Measurements from ENCODE around the gene BHLHE23.

DNA sequence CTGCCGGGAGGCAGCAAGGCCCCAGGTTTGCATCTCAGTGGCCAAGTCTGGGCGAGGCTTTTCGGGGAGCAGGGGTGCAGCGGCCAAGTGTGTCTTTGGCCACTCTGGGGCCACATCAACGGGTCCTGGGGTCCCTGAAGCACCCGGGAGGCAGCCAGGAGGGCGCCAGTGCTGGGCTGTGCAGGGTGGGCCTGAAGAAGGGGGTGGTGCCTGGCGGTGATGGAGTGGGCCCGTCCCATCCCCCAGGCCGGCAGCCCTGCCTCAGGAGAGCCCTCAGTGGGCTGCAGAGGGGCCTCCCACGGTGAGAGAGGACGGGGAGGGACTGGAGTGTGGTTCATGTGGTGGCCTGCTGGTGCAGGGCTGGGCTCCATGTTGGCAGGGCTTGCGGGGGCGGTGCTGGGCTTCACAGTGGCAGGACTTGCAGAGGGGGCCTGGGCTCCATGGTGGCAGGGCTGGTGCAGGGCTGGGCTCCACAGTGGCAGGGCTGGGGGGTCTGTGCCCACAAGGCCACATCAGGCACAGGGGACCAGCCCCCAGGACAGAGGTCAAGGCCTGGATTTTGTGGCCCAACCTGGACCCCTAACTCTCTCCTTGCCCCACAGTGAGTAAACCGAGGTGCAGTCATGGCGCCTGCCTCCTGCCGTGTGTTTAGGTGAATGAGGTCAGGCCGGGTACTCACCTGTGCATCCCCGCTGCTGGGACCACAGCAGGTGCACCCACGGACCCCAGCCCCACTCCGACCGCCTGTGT, 10.5 kb upstream of the BHLHE23 start:
- TF ChIP-seq GLIS3 (CRISPR knock-in tag; IDR thresholded peaks at IDR 0.05) = no peak
- TF ChIP-seq TCF4 (CRISPR knock-in tag; IDR thresholded peaks at IDR 0.05; ENCODE audit: borderline replicate concordance) = no peak
- no peak for TF ChIP-seq ZC3H10 (CRISPR knock-in tag; IDR thresholded peaks at IDR 0.05)
- no peak for TF ChIP-seq BACH2 (CRISPR knock-in tag; IDR thresholded peaks at IDR 0.05; ENCODE audit: borderline replicate concordance)
- TF ChIP-seq TSHZ2 (CRISPR knock-in tag; IDR thresholded peaks at IDR 0.05) = no peak
- no peak for TF ChIP-seq PPARA (CRISPR knock-in tag; IDR thresholded peaks at IDR 0.05; ENCODE audit: borderline replicate concordance)
- TF ChIP-seq POU6F1 (CRISPR knock-in tag; IDR thresholded peaks at IDR 0.05; ENCODE audit: borderline replicate concordance, low read depth) = no peak
- TF ChIP-seq ARNTL (CRISPR knock-in tag; IDR thresholded peaks at IDR 0.05; ENCODE audit: borderline replicate concordance, low read depth) = no peak
- TF ChIP-seq, protein P1, sequence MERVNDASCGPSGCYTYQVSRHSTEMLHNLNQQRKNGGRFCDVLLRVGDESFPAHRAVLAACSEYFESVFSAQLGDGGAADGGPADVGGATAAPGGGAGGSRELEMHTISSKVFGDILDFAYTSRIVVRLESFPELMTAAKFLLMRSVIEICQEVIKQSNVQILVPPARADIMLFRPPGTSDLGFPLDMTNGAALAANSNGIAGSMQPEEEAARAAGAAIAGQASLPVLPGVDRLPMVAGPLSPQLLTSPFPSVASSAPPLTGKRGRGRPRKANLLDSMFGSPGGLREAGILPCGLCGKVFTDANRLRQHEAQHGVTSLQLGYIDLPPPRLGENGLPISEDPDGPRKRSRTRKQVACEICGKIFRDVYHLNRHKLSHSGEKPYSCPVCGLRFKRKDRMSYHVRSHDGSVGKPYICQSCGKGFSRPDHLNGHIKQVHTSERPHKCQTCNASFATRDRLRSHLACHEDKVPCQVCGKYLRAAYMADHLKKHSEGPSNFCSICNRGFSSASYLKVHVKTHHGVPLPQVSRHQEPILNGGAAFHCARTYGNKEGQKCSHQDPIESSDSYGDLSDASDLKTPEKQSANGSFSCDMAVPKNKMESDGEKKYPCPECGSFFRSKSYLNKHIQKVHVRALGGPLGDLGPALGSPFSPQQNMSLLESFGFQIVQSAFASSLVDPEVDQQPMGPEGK (CRISPR knock-in tag; IDR thresholded peaks at IDR 0.05; ENCODE audit: borderline replicate concordance) = no peak
- no peak for TF ChIP-seq ZNF8 (CRISPR knock-in tag; IDR thresholded peaks at IDR 0.05)
- no peak for TF ChIP-seq ZFP30 (CRISPR knock-in tag; IDR thresholded peaks at IDR 0.05)
- TF ChIP-seq ZNF70 (CRISPR knock-in tag; IDR thresholded peaks at IDR 0.05) = no peak
